Psoas muscle (tissue), 8 donors: Measurements from ENCODE around the gene CTIF. TPM values are rescaled to one million over a fixed set of nuclear protein-coding genes. Genes with fewer than 3 reads are reported as not detected.
A peak's percentile ranks its signal among the peaks of the same experiment; 100 is the strongest.

Experiments used
- ATAC-seq, 4 donors: fragments of 200-7000 bp; cut with Tn5 transposase; one replicate each; pipeline ENCODE4 v1.9.1; 2020; ENCODE audit warnings: moderate library complexity in 3 of 4, mild to moderate bottlenecking in 2 of 4
- DNase-seq, 2 donors: peaks; one replicate each; pipeline ENCODE4 v3.0.0-alpha.2; 2020
- H3K27ac ChIP-seq: fragments of 200-600 bp; one replicate; pipeline ENCODE4 v1.8.0; 2022
- H3K27me3 ChIP-seq, 3 donors: fragments of 200-600 bp in 1 of 3; one replicate each; pipeline versions ENCODE4 v1.6.1 to v1.8.0; 2013 to 2022; ENCODE audit warnings: low read length in 2 of 3, mild to moderate bottlenecking in 2 of 3, moderate library complexity in 1 of 3; ENCODE audit not compliant: insufficient read depth in 3 of 3
- H3K36me3 ChIP-seq, 2 donors: fragments of 200-600 bp in 1 of 2; one replicate each; pipeline versions ENCODE4 v1.6.1 to v1.8.0; 2013 to 2022; ENCODE audit warnings: low read depth in 1 of 2, mild to moderate bottlenecking in 1 of 2, moderate library complexity in 1 of 2; ENCODE audit not compliant: insufficient read depth in 1 of 2
- H3K4me1 ChIP-seq: fragments of 200-600 bp; one replicate; pipeline ENCODE4 v1.8.0; 2022
- H3K4me3 ChIP-seq: fragments of 200-600 bp; one replicate; pipeline ENCODE4 v1.8.0; 2022; ENCODE audit warnings: mild to moderate bottlenecking
- H3K9me3 ChIP-seq: fragments of 200-600 bp; one replicate; pipeline ENCODE4 v1.8.0; 2022
- WGBS, 3 donors: extraction: QIAGEN DNeasy Blood & Tissue Kit; methylation state at CpG; one replicate each; pipeline versions ENCODE4 v1.1.6 to v1.1.7; 2013; 5-methylcytosine and 5-hydroxymethylcytosine counted together
- intact Hi-C, 2 donors: fragments of 100-400 bp; cut with DNase I; formaldehyde crosslinking; loops; one replicate each; pipeline versions ENCODE4 v1.11.0 to v1.14.2; 2022
- polyA plus RNA-seq, 3 donors: library from polyadenylated mRNA; stranded (reverse); fragments of 200-250 nt; gene quantifications; one replicate each; pipeline ENCODE4 v1.2.3, GENCODE V29; 2013
- total RNA-seq, 4 donors: library from RNA; stranded (reverse); fragmentation: NEBNext Ultra II Directional in 2 of 4; extraction: Animal tissue kit (Norgen Biotek cat#: 25700) in 2 of 4; gene quantifications; one replicate each; pipeline versions ENCODE4 v1.2.1 to v1.2.4, GENCODE V29; 2021 to 2023
- TF ChIP-seq, protein P1 (sequence below): fragments of 200-600 bp; IDR thresholded peaks from one replicate; pipeline ENCODE4 v1.8.0; 2022; ENCODE audit warnings: antibody characterized with exemption
- donor health status: healthy with polysubstance abuse.
- donor health status: DM: no; HTN: no; CAD: no; lungs with moderate emphysema.
- donor health status: Bipolar disorder and iron deficiency.
- donor health status: healthy.
- donor health status: DM: yes; HTN: yes; CAD: no.
- donor health status: DM: no; HTN: no; CAD: no.
- donor health status: DM: no; HTN: no; CAD: no.
- donor health status: DM: yes; HTN: yes; CAD: no.

The CTIF gene
- total and polyA plus RNA-seq, 7 donors = 11.3 to 40.5 (median 26.9) TPM

DNA sequence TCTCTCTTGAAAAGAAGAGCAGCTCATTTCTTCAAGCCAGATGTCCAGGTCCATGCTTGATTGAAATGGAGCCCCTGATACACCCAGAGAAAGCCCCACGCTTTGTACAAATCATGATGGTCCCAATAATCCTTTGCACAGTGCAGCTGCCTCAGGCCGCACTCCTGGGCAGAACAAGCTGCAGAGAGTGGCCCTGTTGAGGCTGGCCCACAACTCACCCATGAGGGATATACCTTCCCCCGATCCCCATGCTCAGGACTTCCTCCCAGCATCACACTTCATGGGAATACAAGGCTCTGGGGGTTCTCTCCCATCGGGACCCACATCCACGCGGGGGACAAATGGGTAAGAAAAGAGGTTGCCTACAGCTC, 181.8 kb downstream of the CTIF start:
- WGBS, 3 donors = 92 to 95% (median 94%) methylated on average over 6 of the region's 6 CpGs
- no peaks in the 10 kb centered on the region for H3K36me3 ChIP-seq
- H3K4me3 ChIP-seq = no peak overlapping the region
- DNase-seq (peak in 1 of 2 donors; percentile 42), ATAC-seq (peak in 2 of 4 donors; percentile 8 to 41)
- H3K9me3 ChIP-seq = no peaks in the 10 kb centered on the region
- intact Hi-C loops = no loop called here
- no peaks in the 10 kb centered on the region for H3K27me3 ChIP-seq
- no peak overlapping the region for H3K27ac ChIP-seq
- TF ChIP-seq, protein P1, sequence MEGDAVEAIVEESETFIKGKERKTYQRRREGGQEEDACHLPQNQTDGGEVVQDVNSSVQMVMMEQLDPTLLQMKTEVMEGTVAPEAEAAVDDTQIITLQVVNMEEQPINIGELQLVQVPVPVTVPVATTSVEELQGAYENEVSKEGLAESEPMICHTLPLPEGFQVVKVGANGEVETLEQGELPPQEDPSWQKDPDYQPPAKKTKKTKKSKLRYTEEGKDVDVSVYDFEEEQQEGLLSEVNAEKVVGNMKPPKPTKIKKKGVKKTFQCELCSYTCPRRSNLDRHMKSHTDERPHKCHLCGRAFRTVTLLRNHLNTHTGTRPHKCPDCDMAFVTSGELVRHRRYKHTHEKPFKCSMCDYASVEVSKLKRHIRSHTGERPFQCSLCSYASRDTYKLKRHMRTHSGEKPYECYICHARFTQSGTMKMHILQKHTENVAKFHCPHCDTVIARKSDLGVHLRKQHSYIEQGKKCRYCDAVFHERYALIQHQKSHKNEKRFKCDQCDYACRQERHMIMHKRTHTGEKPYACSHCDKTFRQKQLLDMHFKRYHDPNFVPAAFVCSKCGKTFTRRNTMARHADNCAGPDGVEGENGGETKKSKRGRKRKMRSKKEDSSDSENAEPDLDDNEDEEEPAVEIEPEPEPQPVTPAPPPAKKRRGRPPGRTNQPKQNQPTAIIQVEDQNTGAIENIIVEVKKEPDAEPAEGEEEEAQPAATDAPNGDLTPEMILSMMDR = no peak
- peaks cover 14% of the 10 kb centered on the region for H3K4me1 ChIP-seq

DNA sequence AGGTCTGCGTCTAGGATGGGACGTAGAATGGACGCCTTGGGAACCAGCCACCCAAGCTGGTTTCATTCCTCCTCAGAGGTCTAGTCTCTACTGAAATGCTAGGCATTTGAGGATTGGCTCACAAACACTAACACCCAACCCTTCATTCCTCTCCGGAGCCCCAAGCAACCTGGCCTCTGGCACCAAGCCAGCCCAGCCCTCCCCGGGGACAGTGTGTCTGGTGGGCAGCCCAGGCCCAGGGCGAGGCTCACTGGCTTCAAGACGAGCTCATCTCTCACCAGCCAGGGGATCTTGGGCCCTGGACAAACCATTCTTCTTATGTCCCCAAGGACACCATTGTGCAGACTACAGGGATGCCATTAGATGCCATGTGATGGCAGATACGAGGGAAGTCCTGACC, 182.5 kb downstream of the CTIF start:
- no peaks in the 10 kb centered on the region for H3K36me3 ChIP-seq
- DNase-seq = peak in 1 of 2 donors; percentile 43
- no peak for ATAC-seq
- no peaks in the 10 kb centered on the region for H3K27me3 ChIP-seq
- peaks cover 17% of the 10 kb centered on the region for H3K4me1 ChIP-seq
- H3K27ac ChIP-seq = no peak overlapping the region
- TF ChIP-seq, protein P1 = no peak
- H3K9me3 ChIP-seq = no peaks in the 10 kb centered on the region
- WGBS, 3 donors = 68 to 76% (median 74%) methylated on average over 8 of the region's 8 CpGs
- intact Hi-C loops = no loop called here
- H3K4me3 ChIP-seq = no peak overlapping the region

DNA sequence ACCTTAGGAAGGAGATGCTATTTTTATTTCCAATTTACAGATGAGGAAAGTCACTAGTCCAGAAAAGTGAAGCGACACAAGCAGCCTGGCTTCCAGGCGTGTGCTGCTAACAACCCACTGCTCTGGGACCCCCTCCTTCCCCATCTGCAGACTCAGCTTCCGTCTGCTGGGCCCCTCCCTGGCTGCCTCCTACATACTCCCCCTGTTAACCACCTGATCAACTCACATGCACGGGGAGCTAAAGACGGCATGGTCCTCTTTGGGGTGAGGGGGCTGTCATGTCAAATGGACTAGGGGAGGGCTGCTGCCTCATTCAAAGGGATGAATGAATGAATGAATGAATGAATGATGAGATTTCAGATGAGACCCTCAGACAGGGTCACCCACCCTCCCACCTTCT, 184.2 kb downstream of the CTIF start:
- 85 to 97% (median 95%) methylated on average over 5 of the region's 5 CpGs for WGBS, 3 donors
- DNase-seq = no peak

DNA sequence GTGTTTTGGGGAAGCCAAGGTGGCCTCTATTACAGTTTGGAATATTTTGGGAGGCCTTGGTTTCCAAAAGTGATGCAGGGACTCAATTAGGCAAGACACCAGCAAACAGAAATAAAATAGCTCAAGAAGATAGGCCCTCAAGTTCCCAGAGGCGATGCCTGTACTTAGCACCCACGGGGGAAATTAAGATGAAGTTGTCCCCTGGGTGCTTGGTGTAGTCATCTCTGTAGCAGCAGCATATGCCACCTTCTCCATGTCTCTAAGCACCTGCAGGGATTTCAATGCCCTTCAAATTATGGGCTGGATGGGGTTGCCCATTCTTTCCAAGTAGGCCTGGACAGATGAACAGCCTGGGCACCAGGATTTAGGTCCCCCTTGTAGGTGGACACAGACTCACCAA, 185.0 kb downstream of the CTIF start:
- WGBS, 3 donors = 58 to 95% (median 89%) methylated on average over 2 of the region's 2 CpGs
- H3K36me3 ChIP-seq = no peaks in the 10 kb centered on the region
- TF ChIP-seq, protein P1 = no peak
- H3K4me1 ChIP-seq = peaks cover 26% of the 10 kb centered on the region
- no peak for ATAC-seq
- no peak overlapping the region for H3K4me3 ChIP-seq
- H3K27ac ChIP-seq = no peak overlapping the region
- no peaks in the 10 kb centered on the region for H3K27me3 ChIP-seq
- peaks cover 7% of the 10 kb centered on the region for H3K9me3 ChIP-seq
- DNase-seq = no peak
- intact Hi-C loops = no loop called here

More for the DNA sequence above, 184.2 kb downstream of the CTIF start:
- Histone ChIP-seq H3K9me3 (peaks cover 4% of the 10 kb centered on the region), H3K27me3 (no peaks in the 10 kb centered on the region), H3K4me1 (peaks cover 26% of the 10 kb centered on the region), H3K27ac (no peak overlapping the region), H3K4me3 (no peak overlapping the region), H3K36me3 (no peaks in the 10 kb centered on the region)
- no peak for ATAC-seq
- intact Hi-C loops = no loop called here
- TF ChIP-seq, protein P1 = no peak

DNA sequence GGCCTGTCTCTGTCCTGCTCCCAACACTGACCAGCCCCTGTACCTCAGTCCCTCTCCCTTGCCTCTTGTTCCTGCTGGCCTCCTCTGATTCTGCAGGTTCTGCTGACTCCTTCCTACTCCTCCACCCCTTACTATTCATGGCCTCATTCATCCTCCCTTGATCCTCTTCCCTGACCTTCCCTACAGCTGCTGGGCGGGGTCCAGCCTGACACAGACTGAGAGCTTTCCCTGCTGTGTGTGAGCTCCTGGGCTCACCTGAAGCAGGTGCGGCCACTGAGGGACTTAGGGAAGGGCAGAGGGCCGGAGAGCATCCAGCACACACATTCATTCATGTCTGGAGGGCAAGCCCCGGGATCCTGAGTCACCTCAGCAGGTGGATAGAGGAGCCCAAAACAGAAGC, 185.6 kb downstream of the CTIF start:
- ATAC-seq = no peak
- no peak overlapping the region for H3K27ac ChIP-seq
- TF ChIP-seq, protein P1 = no peak
- peaks cover 7% of the 10 kb centered on the region for H3K9me3 ChIP-seq
- no peak for DNase-seq
- 95 to 99% (median 96%) methylated on average over 4 of the region's 4 CpGs for WGBS, 3 donors
- H3K4me3 ChIP-seq = no peak overlapping the region
- intact Hi-C loops = no loop called here
- no peaks in the 10 kb centered on the region for H3K36me3 ChIP-seq
- H3K27me3 ChIP-seq = no peaks in the 10 kb centered on the region
- H3K4me1 ChIP-seq = peaks cover 25% of the 10 kb centered on the region
